ENCODE data around the gene UCHL1. TPM values are rescaled to one million over a fixed set of nuclear protein-coding genes. Genes with fewer than 3 reads are reported as not detected.

UCHL1 gene
- total and polyA plus RNA-seq, 10 of the 15 experiments (the other 5 are each of a cell fraction or from before 2014, with no cell fraction given), result 0.29 to 178 (median 125) TPM

DNA sequence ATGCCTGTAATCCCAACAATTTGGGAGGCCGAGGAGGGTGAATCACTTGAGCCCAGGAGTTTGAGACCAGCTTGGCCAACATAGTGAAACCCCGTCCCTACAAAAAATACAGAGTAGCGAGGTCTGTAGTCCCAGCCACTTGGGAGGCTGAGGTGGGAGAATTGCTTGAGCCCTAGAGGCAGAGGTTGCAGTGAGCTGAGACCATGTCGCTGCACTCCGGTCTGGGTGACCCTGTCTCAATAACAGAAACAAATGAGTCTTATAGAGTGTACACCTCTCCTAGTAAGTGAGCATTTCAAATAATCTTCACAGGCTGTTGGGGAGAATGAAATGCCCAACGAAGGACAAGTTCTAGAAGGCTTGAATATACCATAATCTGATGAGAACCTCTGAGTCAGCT lies 5.5 kb downstream of the UCHL1 start:
- H3K36me3 ChIP-seq (ENCODE audit: control insufficient read depth in 2 of 2, insufficient read depth in 2 of 2, low read length in 1 of 2), result no peaks in the 10 kb centered on the region
- BruUV-seq (replicated peaks), result no TSS peak

More for the DNA sequence above, 5.5 kb downstream of the UCHL1 start:
- Histone ChIP-seq H3K27me3 (replicated peaks in 1 of 2; ENCODE audit: control insufficient read depth in 2 of 2, insufficient read depth in 2 of 2, low read length in 1 of 2) (peaks cover 1 to 6% of the 10 kb centered on the region in 2 experiments; a peak in 2 of 4 replicates), H3K4me1 (ENCODE audit: control insufficient read depth, insufficient read depth, low read length) (no peaks in the 10 kb centered on the region; the same call in 1 of the 2 replicates), H2AFZ (ENCODE audit: control insufficient read depth, low read depth, low read length) (no peak overlapping the region), H3K4me3 (no peak overlapping the region), H4K20me1 (ENCODE audit: control insufficient read depth, insufficient read depth) (no peaks in the 10 kb centered on the region), H3K9me3 (replicated peaks; ENCODE audit: control insufficient read depth, insufficient read depth, low read length) (no peaks in the 10 kb centered on the region), H3K79me2 (ENCODE audit: control insufficient read depth, insufficient read depth, low read length) (no peaks in the 10 kb centered on the region), H3K27ac (ENCODE audit: control insufficient read depth, insufficient read depth) (no peak overlapping the region), H3K9ac (ENCODE audit: control insufficient read depth, insufficient read depth, low read length) (no peak overlapping the region), H3K4me2 (ENCODE audit: control insufficient read depth, insufficient read depth) (no peak overlapping the region)
- in situ Hi-C loops (cut with MboI), result no loop called here
- DNase-seq (ENCODE audit: low read depth, low spot score) (no peak), ATAC-seq (no peak), FAIRE-seq (no peak)
- ChIA-PET RAD21 (ENCODE audit: unreplicated experiment) (no interaction called here), POLR2A (no interaction called here), CTCF (no interaction called here), SMC1A (ENCODE audit: uncharacterized antibody, unreplicated experiment) (no interaction called here)
- intact Hi-C loops (cut with micrococcal nuclease; ENCODE audit: unreplicated experiment), result no loop called here
- 30% methylated on average over 6 of the region's 6 CpGs for WGBS (ENCODE audit: insufficient coverage, insufficient replicate concordance, low lambda C conversion rate, missing lambda C conversion rate)
- TF ChIP-seq, protein P1, sequence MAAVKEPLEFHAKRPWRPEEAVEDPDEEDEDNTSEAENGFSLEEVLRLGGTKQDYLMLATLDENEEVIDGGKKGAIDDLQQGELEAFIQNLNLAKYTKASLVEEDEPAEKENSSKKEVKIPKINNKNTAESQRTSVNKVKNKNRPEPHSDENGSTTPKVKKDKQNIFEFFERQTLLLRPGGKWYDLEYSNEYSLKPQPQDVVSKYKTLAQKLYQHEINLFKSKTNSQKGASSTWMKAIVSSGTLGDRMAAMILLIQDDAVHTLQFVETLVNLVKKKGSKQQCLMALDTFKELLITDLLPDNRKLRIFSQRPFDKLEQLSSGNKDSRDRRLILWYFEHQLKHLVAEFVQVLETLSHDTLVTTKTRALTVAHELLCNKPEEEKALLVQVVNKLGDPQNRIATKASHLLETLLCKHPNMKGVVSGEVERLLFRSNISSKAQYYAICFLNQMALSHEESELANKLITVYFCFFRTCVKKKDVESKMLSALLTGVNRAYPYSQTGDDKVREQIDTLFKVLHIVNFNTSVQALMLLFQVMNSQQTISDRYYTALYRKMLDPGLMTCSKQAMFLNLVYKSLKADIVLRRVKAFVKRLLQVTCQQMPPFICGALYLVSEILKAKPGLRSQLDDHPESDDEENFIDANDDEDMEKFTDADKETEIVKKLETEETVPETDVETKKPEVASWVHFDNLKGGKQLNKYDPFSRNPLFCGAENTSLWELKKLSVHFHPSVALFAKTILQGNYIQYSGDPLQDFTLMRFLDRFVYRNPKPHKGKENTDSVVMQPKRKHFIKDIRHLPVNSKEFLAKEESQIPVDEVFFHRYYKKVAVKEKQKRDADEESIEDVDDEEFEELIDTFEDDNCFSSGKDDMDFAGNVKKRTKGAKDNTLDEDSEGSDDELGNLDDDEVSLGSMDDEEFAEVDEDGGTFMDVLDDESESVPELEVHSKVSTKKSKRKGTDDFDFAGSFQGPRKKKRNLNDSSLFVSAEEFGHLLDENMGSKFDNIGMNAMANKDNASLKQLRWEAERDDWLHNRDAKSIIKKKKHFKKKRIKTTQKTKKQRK (IDR thresholded peaks at IDR 0.05; ENCODE audit: low read depth, low read length), result no peak
- TF ChIP-seq, protein P2, sequence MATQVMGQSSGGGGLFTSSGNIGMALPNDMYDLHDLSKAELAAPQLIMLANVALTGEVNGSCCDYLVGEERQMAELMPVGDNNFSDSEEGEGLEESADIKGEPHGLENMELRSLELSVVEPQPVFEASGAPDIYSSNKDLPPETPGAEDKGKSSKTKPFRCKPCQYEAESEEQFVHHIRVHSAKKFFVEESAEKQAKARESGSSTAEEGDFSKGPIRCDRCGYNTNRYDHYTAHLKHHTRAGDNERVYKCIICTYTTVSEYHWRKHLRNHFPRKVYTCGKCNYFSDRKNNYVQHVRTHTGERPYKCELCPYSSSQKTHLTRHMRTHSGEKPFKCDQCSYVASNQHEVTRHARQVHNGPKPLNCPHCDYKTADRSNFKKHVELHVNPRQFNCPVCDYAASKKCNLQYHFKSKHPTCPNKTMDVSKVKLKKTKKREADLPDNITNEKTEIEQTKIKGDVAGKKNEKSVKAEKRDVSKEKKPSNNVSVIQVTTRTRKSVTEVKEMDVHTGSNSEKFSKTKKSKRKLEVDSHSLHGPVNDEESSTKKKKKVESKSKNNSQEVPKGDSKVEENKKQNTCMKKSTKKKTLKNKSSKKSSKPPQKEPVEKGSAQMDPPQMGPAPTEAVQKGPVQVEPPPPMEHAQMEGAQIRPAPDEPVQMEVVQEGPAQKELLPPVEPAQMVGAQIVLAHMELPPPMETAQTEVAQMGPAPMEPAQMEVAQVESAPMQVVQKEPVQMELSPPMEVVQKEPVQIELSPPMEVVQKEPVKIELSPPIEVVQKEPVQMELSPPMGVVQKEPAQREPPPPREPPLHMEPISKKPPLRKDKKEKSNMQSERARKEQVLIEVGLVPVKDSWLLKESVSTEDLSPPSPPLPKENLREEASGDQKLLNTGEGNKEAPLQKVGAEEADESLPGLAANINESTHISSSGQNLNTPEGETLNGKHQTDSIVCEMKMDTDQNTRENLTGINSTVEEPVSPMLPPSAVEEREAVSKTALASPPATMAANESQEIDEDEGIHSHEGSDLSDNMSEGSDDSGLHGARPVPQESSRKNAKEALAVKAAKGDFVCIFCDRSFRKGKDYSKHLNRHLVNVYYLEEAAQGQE (IDR thresholded peaks at IDR 0.05; ENCODE audit: low read depth, low read length), result no peak
- TF ChIP-seq KAT2A (conservative IDR thresholded peaks at IDR 0.05; ENCODE audit: control insufficient read depth, low read depth, low read length), result no peak
- TF ChIP-seq KDM1A (IDR thresholded peaks at IDR 0.05; ENCODE audit: borderline replicate concordance), result no peak
- no peak for TF ChIP-seq ZNF274 (IDR thresholded peaks at IDR 0.05; ENCODE audit: insufficient read depth, insufficient read length)
- TF ChIP-seq STAT3 (IDR thresholded peaks at IDR 0.05; ENCODE audit: low read depth, low read length), result no peak
- TF ChIP-seq SIN3A (IDR thresholded peaks at IDR 0.05; ENCODE audit: low read depth, low read length), result no peak
- no peak for TF ChIP-seq RUNX3 (IDR thresholded peaks at IDR 0.05; ENCODE audit: low read length)
- no peak for TF ChIP-seq POU2F2 (IDR thresholded peaks at IDR 0.05; ENCODE audit: borderline replicate concordance, low read depth, low read length)

All from GM12878 (cell line).